ENCODE data around the gene KCNK5.
A peak's percentile ranks its signal among the peaks of the same experiment; 100 is the strongest.

Gene KCNK5

GRCh38 chr6:39228992-39229767 is at the start of gene KCNK5:
TSS of gene KCNK5 (minus strand) at chr6:39229475. CDS start at chr6:39229111, 364 bp downstream.
- peak; percentile 18 for DNase-seq

GRCh38 chr6:39276379-39276995 is 47.2 kb upstream of the KCNK5 start:
- no peak for DNase-seq

- no peak for DNase-seq
Observed at GRCh38 chr6:39274903-39275302, 45.6 kb upstream of the KCNK5 start.

GRCh38 chr6:39274471-39274870 is 45.2 kb upstream of the KCNK5 start:
- no peak for DNase-seq

GRCh38 chr6:39273406-39273821 is 44.1 kb upstream of the KCNK5 start:
- no peak for DNase-seq

GRCh38 chr6:39269961-39270360 is 40.7 kb upstream of the KCNK5 start:
- DNase-seq: no peak

GRCh38 chr6:39268721-39269120 is 39.4 kb upstream of the KCNK5 start:
- DNase-seq: no peak

- DNase-seq: no peak
Observed at GRCh38 chr6:39268171-39268570, 38.9 kb upstream of the KCNK5 start.

- no peak for DNase-seq
Observed at GRCh38 chr6:39266782-39267355, 37.6 kb upstream of the KCNK5 start.

- DNase-seq: no peak
Observed at GRCh38 chr6:39266375-39266774, 37.1 kb upstream of the KCNK5 start.

GRCh38 chr6:39263303-39264037 is 34.2 kb upstream of the KCNK5 start:
- no peak for DNase-seq

- no peak for DNase-seq
Observed at GRCh38 chr6:39261751-39262150, 32.5 kb upstream of the KCNK5 start.

GRCh38 chr6:39260953-39261352 is 31.7 kb upstream of the KCNK5 start:
- no peak for DNase-seq

- DNase-seq: no peak
Observed at GRCh38 chr6:39260456-39260855, 31.2 kb upstream of the KCNK5 start.

GRCh38 chr6:39256294-39256940 is 27.1 kb upstream of the KCNK5 start:
- DNase-seq: no peak

GRCh38 chr6:39254999-39255535 is 25.8 kb upstream of the KCNK5 start:
- no peak for DNase-seq

- no peak for DNase-seq
Observed at GRCh38 chr6:39251406-39251805, 22.1 kb upstream of the KCNK5 start.

- DNase-seq: no peak
Observed at GRCh38 chr6:39250507-39250906, 21.2 kb upstream of the KCNK5 start.

- no peak for DNase-seq
Observed at GRCh38 chr6:39249278-39249677, 20.0 kb upstream of the KCNK5 start.

- DNase-seq: no peak
Observed at GRCh38 chr6:39247667-39248194, 18.5 kb upstream of the KCNK5 start.

GRCh38 chr6:39243809-39244208 is 14.5 kb upstream of the KCNK5 start:
- DNase-seq: no peak

GRCh38 chr6:39240155-39240757 is 11.0 kb upstream of the KCNK5 start:
- no peak for DNase-seq

Data from fibroblast of skin of right quadriceps (primary cell).